AG04449 (cell line): ENCODE measurements around the gene SHF.

Source experiments
- CTCF ChIA-PET: fragments of 350-600 bp; formaldehyde crosslinking; extraction: SDS; loops from one replicate; lab custom pipeline; 2021; ENCODE audit warnings: antibody characterized with exemption; lab: Yijun Ruan, JAX
- POLR2A ChIA-PET: fragments of 400-600, 350-600 bp; formaldehyde crosslinking; extraction: SDS; loops from one replicate; lab custom pipeline; 2020; ENCODE audit warnings: antibody characterized with exemption, inconsistent platforms; lab: Yijun Ruan, JAX
- DNase-seq: peaks from one replicate; pipeline ENCODE4 v3.0.0-alpha.2; 2010; ENCODE audit warnings: low read depth, low spot score
- H3K4me3 ChIP-seq: 2 replicates; pipeline ENCODE4 v1.5.1; 2011; ENCODE audit warnings: low read depth, mild to moderate bottlenecking, control low read depth, low read length
- CTCF ChIP-seq: IDR thresholded peaks from one replicate; pipeline ENCODE4 v1.5.1; 2011; ENCODE audit warnings: mild to moderate bottlenecking, moderate library complexity, low read length, control low read depth, inconsistent platforms; ENCODE audit not compliant: insufficient read depth; ENCODE audit errors: missing control alignments

The SHF gene

GRCh38 chr15:45221053-45221599 is 33.4 kb upstream of the SHF start:
- ChIA-PET CTCF (interaction anchor here (1.5 kb wide), 1 partner anchor 13 kb away, joined by 3 read pairs; no protein-coding TSS in a partner anchor), POLR2A (no interaction called here)
- no peak for TF ChIP-seq CTCF
- no peak for DNase-seq
- H3K4me3 ChIP-seq = no peak overlapping the region

- CTCF ChIA-PET = interaction anchor here (0.6 to 1.7 kb wide), 5 partner anchors 10 to 245 kb away, joined by 3 to 4 read pairs (median 3); no protein-coding TSS in a partner anchor
- POLR2A ChIA-PET = interaction anchor here (0.6 kb wide), 1 partner anchor 53 kb away, joined by 3 read pairs; no protein-coding TSS in a partner anchor
- H3K4me3 ChIP-seq = no peak overlapping the region
- TF ChIP-seq CTCF = no peak
- DNase-seq = no peak
These were observed 24.7 kb upstream of the SHF start for GRCh38 chr15:45212493-45212892.

- no peak for DNase-seq
- ChIA-PET CTCF (interaction anchor here (0.7 to 8.4 kb wide), 46 partner anchors 9 to 381 kb away, joined by 3 to 107 read pairs (median 4); a partner anchor contains a TSS), POLR2A (no interaction called here)
- H3K4me3 ChIP-seq = no peak overlapping the region
- TF ChIP-seq CTCF = peak; percentile 82
These were observed 17.4 kb upstream of the SHF start for GRCh38 chr15:45205192-45205591.

- ChIA-PET CTCF (interaction anchor here (0.8 to 8.4 kb wide), 9 partner anchors 19 to 254 kb away, joined by 3 to 107 read pairs (median 3); a partner anchor contains a TSS), POLR2A (no interaction called here)
- no peak for DNase-seq
- no peak overlapping the region for H3K4me3 ChIP-seq
- TF ChIP-seq CTCF = no peak
These were observed 15.4 kb upstream of the SHF start for GRCh38 chr15:45203182-45203581.

GRCh38 chr15:45201869-45202268 is 14.1 kb upstream of the SHF start:
- ChIA-PET POLR2A (no interaction called here), CTCF (interaction anchor here (1.1 to 8.4 kb wide), 9 partner anchors 10 to 256 kb away, joined by 3 to 107 read pairs (median 9); a partner anchor contains a TSS)
- no peak for TF ChIP-seq CTCF
- DNase-seq = no peak
- H3K4me3 ChIP-seq = no peak overlapping the region

GRCh38 chr15:45201557-45201859 is 13.7 kb upstream of the SHF start:
- CTCF ChIA-PET = interaction anchor here (0.9 to 8.4 kb wide), 11 partner anchors 15 to 256 kb away, joined by 3 to 107 read pairs (median 9); partner anchors contain the start of gene SHF
- POLR2A ChIA-PET = interaction anchor here (0.8 to 2.4 kb wide), 4 partner anchors 38 to 298 kb away, joined by 3 to 9 read pairs (median 4); a partner anchor contains a TSS
- DNase-seq = no peak
- H3K4me3 ChIP-seq = no peak overlapping the region
- TF ChIP-seq CTCF = no peak
